Measurements from ENCODE around the gene SNF8. TPM values are rescaled to one million over a fixed set of nuclear protein-coding genes. Genes with fewer than 3 reads are reported as not detected.

Gene SNF8
- polyA plus RNA-seq, 3 donors = 91.6 to 162 (median 145) TPM

DNA sequence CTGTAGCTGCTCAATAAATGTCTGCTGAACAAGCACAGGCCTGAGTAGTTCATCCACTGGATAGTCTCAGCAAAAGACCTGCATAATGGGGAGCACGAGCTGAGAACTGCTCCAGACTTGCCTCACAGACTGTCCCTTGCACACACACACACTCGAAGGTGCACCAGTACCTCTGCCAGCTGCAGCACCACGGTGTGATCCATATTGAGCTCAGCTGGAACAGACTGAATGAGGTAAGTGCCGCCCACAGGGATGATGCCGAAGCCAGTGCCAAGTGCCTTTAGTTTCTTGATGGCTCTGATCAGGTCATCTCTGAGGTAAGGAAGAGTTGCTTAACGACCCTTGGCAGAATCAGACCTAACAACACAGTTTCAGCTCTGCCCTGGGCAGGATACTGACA, 11.6 kb downstream of the SNF8 start:
- H3K36me3 Mint-ChIP-seq = peaks cover 82 to 95% of the 10 kb centered on the region in 2 donors
- Histone ChIP-seq H3K36me3 (replicated peaks in 1 of 2; ENCODE audit: control insufficient read depth in 1 of 2, insufficient read depth in 2 of 2, low read length in 2 of 2) (peaks cover 87 to 93% of the 10 kb centered on the region in 2 donors), H3K4me3 (replicated peaks in 1 of 3; ENCODE audit: low read depth in 2 of 3, low read length in 3 of 3) (no peak overlapping the region), H3K27ac (ENCODE audit: low read depth in 1 of 2, low read length in 2 of 2) (peak overlapping the region in 1 of 2 donors; percentile 31), H3K4me2 (replicated peaks; ENCODE audit: extremely low read depth, low read length, poor library complexity, severe bottlenecking) (no peak overlapping the region), H4K20me1 (ENCODE audit: insufficient read depth, low read length) (peaks cover 31% of the 10 kb centered on the region), H3K79me2 (ENCODE audit: insufficient read depth, low read length) (no peaks in the 10 kb centered on the region), H2AFZ (ENCODE audit: insufficient read depth, low read depth, low read length, poor library complexity, severe bottlenecking) (no peak overlapping the region), H3K4me1 (ENCODE audit: control insufficient read depth in 1 of 2, insufficient read depth in 2 of 2, low read length in 2 of 2) (peaks cover 0 to 7% of the 10 kb centered on the region in 2 donors), H3K9me3 (replicated peaks in 1 of 2; ENCODE audit: control insufficient read depth in 1 of 2, insufficient read depth in 1 of 2, low read length in 2 of 2) (no peaks in the 10 kb centered on the region), H3K9ac (ENCODE audit: insufficient read depth, low read length, poor library complexity, severe bottlenecking) (no peak overlapping the region), H3K27me3 (ENCODE audit: control insufficient read depth in 2 of 2, insufficient read depth in 2 of 2, low read length in 2 of 2) (no peaks in the 10 kb centered on the region)
- no peak for DNase-seq
- H3K4me1 Mint-ChIP-seq = peaks cover 8% of the 10 kb centered on the region
- WGBS (ENCODE audit: insufficient coverage) = 100% methylated on average over 4 of the region's 6 CpGs
- no peak overlapping the region for H3K4me3 Mint-ChIP-seq
- peaks cover 0 to 3% (median 2%) of the 10 kb centered on the region in 3 donors for H3K27me3 Mint-ChIP-seq (ENCODE audit: low read depth in 3 of 3)
- TF ChIP-seq, protein P1, sequence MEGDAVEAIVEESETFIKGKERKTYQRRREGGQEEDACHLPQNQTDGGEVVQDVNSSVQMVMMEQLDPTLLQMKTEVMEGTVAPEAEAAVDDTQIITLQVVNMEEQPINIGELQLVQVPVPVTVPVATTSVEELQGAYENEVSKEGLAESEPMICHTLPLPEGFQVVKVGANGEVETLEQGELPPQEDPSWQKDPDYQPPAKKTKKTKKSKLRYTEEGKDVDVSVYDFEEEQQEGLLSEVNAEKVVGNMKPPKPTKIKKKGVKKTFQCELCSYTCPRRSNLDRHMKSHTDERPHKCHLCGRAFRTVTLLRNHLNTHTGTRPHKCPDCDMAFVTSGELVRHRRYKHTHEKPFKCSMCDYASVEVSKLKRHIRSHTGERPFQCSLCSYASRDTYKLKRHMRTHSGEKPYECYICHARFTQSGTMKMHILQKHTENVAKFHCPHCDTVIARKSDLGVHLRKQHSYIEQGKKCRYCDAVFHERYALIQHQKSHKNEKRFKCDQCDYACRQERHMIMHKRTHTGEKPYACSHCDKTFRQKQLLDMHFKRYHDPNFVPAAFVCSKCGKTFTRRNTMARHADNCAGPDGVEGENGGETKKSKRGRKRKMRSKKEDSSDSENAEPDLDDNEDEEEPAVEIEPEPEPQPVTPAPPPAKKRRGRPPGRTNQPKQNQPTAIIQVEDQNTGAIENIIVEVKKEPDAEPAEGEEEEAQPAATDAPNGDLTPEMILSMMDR (IDR thresholded peaks at IDR 0.05) = no peak
- H3K27ac Mint-ChIP-seq = no peak overlapping the region
- H3K9me3 Mint-ChIP-seq = no peaks in the 10 kb centered on the region
- intact Hi-C loops (cut with micrococcal nuclease) = no loop called here

DNA sequence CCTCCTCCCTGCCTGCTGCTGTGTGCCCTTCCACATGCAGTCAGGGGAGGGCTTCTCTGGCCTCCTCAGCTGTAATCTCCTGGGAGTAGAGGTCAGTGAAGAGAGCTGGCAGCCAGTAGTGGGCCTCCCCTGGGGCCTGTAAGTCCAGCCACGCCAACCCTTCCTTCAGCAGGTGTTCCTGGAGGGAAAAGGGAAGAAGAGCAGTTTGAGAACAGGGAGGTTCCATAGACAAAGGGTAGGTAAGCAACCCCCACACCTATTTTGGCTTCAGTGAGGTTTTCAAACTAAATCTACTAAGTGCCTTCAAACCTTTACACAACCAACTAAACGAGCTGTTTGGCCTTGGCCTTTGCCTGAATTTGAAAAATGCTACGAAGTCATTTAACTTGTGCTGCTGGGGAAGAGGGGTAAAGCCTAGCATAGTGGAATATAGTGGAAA, 14.2 kb downstream of the SNF8 start:
- H3K36me3 ChIP-seq (replicated peaks in 1 of 2; ENCODE audit: control insufficient read depth in 1 of 2, insufficient read depth in 2 of 2, low read length in 2 of 2) = peaks cover 90 to 99% of the 10 kb centered on the region in 2 donors
- WGBS (ENCODE audit: insufficient coverage) = no CpG with 5 or more reads among the region's 3 CpGs

More for the DNA sequence above, 14.2 kb downstream of the SNF8 start:
- no peaks in the 10 kb centered on the region for H3K9me3 Mint-ChIP-seq
- intact Hi-C loops (cut with micrococcal nuclease) = no loop called here
- peaks cover 8% of the 10 kb centered on the region for H3K4me1 Mint-ChIP-seq
- Histone ChIP-seq H3K4me1 (ENCODE audit: control insufficient read depth in 1 of 2, insufficient read depth in 2 of 2, low read length in 2 of 2) (peaks cover 0 to 7% of the 10 kb centered on the region in 2 donors), H3K4me2 (replicated peaks; ENCODE audit: extremely low read depth, low read length, poor library complexity, severe bottlenecking) (no peak overlapping the region), H3K9me3 (replicated peaks in 1 of 2; ENCODE audit: control insufficient read depth in 1 of 2, insufficient read depth in 1 of 2, low read length in 2 of 2) (no peaks in the 10 kb centered on the region), H3K27ac (ENCODE audit: low read depth in 1 of 2, low read length in 2 of 2) (no peak overlapping the region), H3K9ac (ENCODE audit: insufficient read depth, low read length, poor library complexity, severe bottlenecking) (no peak overlapping the region), H3K27me3 (ENCODE audit: control insufficient read depth in 2 of 2, insufficient read depth in 2 of 2, low read length in 2 of 2) (no peaks in the 10 kb centered on the region), H2AFZ (ENCODE audit: insufficient read depth, low read depth, low read length, poor library complexity, severe bottlenecking) (no peak overlapping the region), H4K20me1 (ENCODE audit: insufficient read depth, low read length) (peaks cover 53% of the 10 kb centered on the region), H3K79me2 (ENCODE audit: insufficient read depth, low read length) (no peaks in the 10 kb centered on the region), H3K4me3 (replicated peaks in 1 of 3; ENCODE audit: low read depth in 2 of 3, low read length in 3 of 3) (no peak overlapping the region)
- peak overlapping the region in 3 of 7 donors; percentile 0 to 28 (median 3) for H3K27ac Mint-ChIP-seq
- peaks cover 89 to 95% of the 10 kb centered on the region in 2 donors for H3K36me3 Mint-ChIP-seq
- DNase-seq = no peak
- H3K27me3 Mint-ChIP-seq (ENCODE audit: low read depth in 3 of 3) = peaks cover 0 to 3% (median 2%) of the 10 kb centered on the region in 3 donors
- H3K4me3 Mint-ChIP-seq = no peak overlapping the region
- TF ChIP-seq, protein P1 (IDR thresholded peaks at IDR 0.05) = no peak

Measured in CD14-positive monocyte (primary cell).